SIG-M5 treated with dmso at 0.1 percent for 504 hours (cell line): ENCODE results near the gene CEP112.
A peak's percentile ranks its signal among the peaks of the same experiment; 100 is the strongest.

Experiments
- DNase-seq: peaks from one replicate; lab custom pipeline; 2025; ENCODE audit not compliant: unreplicated experiment; lab: John Stamatoyannopoulos, UW

CEP112 gene

DNA sequence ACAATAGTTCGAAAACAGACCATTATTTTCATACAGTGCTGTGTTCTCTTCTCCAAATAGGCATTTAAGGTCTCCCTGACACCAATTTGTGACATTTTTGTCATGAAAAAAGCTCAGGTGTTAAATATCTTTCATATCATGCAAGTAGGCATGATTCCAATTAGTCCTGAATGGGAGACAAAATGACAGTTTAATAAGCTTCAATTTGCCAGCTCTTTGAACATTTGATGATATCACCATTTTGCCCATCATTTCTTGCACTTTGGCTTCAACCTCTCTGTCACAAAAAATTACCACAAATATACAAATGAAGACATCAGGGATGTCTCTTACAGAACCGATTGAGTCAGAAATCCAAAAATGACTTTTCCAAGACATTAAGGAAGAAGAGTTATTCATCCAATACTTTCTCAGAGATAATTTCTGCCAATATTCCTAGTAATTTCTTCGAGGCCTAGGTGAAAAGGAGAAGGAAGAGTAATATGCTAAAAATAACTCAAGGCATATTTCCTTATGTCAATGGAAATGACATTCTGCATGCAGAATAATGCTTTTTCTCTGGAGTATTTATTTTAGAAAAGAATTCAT, 298.1 kb downstream of the CEP112 start:
- no peak for DNase-seq

GRCh38 chr17:65892912-65893377, 299.0 kb downstream of the CEP112 start:
- no peak for DNase-seq

- DNase-seq: no peak
Observed at GRCh38 chr17:65891231-65891735, 300.6 kb downstream of the CEP112 start.

DNA sequence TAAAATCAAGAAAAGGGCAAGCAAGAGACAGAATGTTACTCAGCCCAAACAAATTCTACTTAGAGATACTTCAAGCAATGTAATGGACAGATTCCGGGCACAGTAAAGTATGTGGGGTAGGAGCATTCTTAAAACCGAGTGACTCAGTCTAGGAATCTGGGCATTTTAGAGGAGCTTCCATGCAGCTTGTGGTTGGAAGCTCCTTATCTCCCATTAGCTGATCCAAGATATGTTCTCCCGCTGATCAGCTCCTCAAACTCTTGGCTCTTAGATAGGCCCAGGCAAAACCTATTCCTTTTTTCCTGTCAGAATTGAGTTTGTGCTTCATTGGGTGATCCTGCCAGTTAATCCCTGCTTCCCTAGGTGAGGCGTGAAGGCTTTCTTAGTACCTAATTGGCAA, 303.3 kb downstream of the CEP112 start:
- no peak for DNase-seq

DNA sequence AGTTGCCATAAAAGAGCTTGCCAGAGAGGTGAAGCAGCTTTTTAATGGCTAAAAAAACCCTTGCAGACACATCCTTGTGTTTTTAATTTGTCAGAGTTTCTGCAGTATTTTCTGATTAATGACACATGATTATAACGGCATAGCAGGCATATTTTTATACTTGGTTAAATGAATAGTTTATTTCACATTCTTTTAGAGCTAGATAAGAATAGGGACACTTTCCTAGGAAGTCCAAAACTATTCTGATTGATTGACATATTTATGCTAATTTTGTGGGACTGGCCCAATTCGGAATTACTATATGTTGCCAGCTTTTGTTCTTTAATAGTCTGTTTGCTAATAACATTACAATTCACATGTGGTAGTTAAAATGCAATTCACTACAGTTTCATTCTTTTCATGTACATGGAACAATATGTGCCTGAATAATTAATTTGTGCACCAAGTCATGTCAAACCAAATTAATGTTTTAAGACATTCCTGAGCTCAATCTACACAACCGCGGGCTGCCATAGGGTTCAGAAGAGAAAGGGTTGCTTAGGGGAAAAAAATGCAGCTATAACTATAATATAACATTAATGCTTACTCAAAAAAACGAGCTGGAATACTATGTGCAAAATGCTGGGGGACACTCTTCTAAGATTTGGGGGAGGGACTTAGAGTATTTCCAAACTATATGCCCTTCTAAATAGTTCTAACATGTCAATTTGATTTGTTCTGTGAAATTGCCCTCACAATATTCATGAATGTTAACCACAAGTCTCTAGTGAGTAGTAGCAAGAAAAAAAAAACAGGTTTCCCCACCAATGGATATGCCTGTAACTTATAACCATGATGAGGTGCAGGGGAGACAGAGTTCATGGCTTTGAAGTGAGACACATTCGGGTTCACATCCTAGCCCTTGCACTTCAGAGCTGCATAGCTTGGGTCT, 305.4 kb downstream of the CEP112 start:
- no peak for DNase-seq

- no peak for DNase-seq
Observed at GRCh38 chr17:65885541-65886312, 306.2 kb downstream of the CEP112 start.

DNA sequence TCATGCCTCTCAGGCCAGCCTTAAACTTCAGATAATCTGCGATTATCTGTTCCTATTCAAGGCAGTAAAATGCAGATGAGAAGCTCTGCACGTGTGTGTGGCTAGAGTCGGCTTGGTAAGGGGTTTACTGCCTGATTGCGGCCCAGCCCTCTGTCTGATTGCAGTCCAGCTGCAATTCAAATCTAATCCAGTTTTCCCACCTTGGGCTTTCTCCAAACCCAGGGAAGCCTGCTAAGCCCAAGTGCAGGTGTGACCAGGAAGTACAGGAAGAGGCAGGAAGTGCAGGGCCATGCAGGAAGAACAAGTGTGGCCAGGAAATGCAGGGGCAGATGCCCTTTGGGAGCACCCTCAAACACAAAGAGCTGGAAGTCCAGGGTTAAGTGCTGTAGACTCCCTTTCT, 314.9 kb downstream of the CEP112 start:
- no peak for DNase-seq

GRCh38 chr17:65868881-65869280, 323.1 kb downstream of the CEP112 start:
- no peak for DNase-seq

DNA sequence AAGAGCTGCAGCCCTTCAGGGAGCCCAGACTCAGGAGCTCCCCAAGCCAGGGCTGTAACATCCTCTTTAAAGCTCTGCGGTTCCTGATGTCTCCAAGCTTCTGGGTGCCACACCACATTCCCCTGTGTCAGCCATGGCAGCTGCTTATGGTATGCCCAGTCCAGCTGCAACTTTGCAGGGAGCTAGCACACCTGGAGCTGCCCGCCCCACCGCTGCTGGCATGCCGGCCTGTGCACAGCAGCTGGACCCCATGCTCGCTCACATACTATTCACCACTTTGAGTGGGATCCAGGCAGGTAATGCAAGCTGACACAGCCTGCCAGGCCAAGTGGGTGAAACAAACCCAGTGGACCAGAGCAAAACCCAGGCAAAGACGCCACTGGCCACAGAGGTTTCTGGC, 324.9 kb downstream of the CEP112 start:
- DNase-seq: no peak

DNA sequence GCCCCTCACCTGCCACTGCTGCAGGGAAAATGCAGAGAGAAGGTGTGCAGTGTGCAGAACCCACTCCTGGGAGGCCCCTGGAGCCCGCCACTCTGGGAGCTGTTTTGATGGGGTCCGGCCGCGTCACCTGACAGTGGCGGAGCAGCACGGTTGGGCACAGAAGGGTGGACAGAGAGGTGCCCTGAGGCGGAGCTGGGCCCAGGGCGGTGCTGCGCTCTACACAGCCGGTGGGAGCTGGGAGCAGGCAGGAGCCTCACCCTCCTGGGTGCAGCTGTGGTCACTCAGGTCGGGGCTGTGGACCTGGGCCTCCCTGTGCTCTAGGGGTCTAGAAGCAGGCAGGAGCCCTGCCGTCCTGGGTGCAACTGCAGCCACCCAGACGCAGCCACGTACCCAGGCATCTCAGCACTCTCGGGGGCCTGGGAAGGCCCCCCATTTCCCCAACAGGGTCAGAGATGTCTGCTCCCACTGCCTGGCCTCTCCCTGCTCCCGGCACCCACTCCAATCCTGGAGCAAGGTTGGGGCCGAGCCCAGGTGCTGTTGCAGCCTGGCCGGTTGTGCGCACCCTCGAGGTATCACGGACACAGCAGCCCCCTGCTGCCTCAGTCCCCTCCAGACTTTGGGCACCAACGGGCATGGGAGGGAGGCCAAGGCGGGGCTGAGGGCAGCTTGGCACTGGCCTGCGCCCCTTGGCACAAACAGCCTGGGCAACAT, 326.1 kb downstream of the CEP112 start:
- no peak for DNase-seq

- no peak for DNase-seq
Observed at GRCh38 chr17:65864394-65864793, 327.5 kb downstream of the CEP112 start.

GRCh38 chr17:65857718-65858117, 334.2 kb downstream of the CEP112 start:
- DNase-seq: no peak

- no peak for DNase-seq
Observed at GRCh38 chr17:65856865-65857264, 335.1 kb downstream of the CEP112 start.

- no peak for DNase-seq
Observed at GRCh38 chr17:65855675-65856074, 336.3 kb downstream of the CEP112 start.

DNA sequence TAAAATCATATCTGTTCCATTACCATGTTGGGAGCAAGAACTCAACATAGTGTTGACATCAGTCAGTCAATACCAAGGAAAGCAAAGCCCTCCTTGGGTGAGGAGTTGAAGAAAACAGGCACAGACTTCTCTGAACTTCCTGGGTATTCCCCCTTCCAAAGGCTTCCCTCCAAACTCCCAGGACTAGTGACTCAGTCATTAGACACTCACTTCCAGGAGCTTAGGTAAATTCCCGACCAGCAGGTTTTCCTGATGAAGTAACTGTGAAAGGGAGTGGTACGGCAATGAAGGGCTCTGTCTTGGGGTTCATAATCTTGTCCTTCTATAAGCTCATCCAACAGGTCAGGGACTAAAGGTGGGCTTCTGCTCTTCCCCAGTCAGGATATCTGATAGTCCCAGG, 336.7 kb downstream of the CEP112 start:
- peak; percentile 40 for DNase-seq

DNA sequence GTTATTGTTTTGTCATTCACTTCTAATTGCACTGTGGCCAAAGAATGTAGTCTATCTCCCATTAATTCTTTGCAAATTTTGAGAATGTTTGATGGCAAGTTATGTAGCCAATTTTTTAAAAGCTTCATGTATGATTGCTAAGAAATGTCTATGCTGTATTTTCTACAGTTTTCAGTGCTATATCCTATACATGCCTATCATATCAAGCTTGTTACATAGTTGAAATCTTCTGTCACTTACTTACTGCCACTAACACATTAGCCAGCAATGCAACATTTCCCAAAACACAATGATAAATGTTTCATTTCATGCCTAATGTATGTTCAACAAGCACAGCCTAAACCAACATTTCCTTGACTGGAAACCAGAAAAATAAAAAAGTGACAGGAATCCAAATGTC, 338.1 kb downstream of the CEP112 start:
- no peak for DNase-seq

GRCh38 chr17:65852911-65853310, 339.0 kb downstream of the CEP112 start:
- DNase-seq: no peak

GRCh38 chr17:65851965-65852736, 339.8 kb downstream of the CEP112 start:
- DNase-seq: no peak

- DNase-seq: peak; percentile 38
Observed at GRCh38 chr17:65850486-65850885, 341.4 kb downstream of the CEP112 start.

DNA sequence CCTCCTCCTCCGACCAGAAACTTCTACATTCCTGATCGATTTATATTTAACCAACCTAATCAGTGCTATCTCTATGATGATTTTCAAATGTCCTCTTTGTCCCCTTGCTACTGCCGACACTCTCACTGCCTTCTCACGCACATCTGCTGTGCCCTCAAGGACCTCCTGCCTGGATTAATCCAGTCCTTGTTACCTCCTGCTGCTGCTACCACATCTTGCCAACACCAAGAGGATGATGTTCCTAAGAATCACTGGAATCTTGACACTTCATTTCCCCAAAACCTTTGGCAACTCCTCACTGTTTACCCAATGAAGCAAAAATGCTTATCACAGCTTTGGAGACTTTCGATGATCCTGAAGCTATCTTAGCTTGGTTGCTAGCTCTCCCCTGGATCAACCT, 343.2 kb downstream of the CEP112 start:
- no peak for DNase-seq
